Measurements from ENCODE around the gene MPZL3.

DNA sequence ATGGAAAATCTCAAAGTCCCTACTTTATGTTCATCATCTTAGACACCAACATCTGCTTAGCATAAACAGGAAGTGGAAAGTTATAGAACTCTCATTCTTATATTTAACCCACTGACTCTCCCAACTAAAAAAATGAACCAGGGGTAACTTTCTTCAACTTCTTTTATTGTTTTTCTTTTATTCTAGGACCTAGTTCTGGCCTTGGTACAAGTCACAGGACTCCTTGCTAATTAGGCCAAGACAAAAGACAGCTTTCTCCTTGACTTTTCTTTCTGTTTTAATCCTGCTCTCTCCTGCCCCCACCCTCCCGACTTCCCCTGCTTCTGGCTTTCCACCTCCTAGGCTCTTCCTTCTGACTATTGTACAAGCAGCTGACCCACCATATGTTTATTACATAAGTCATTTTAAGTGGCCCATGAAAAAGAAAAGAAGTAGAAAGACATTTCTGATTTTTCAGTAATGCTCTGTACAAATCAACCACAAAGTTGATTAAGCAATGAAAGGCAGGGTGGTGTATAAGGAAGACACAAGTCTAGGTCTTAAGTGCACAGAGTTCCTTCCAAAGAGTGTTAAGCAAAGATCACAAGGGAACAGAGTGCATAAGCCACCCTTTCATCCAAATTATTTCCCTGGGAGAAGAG is 45.7 kb downstream of the MPZL3 start:
- TF ChIP-seq POLR2A (IDR thresholded peaks at IDR 0.05), result no peak
- TF ChIP-seq CTCF (IDR thresholded peaks at IDR 0.05), result no peak
